HCT116 (cell line): Measurements from ENCODE around the gene USP48.

ENCODE experiments used
- EZH2 ChIP-seq: fragments of 200-600 bp; sonication (generic); IDR thresholded peaks from 2 replicates; pipeline ENCODE4 v1.6.1; 2017; ENCODE audit warnings: antibody characterized with exemption, mixed run types
- EZH2phosphoT487 ChIP-seq: fragments of 200-600 bp; IDR thresholded peaks from 2 replicates; pipeline ENCODE4 v1.6.1; 2018; ENCODE audit warnings: antibody characterized with exemption, borderline replicate concordance
- POLR2A ChIP-seq: IDR thresholded peaks from 2 replicates; pipeline ENCODE4 v1.7.0; 2011; ENCODE audit warnings: borderline replicate concordance; ENCODE audit not compliant: insufficient read depth, insufficient read length; ENCODE audit errors: extremely low read depth
- POLR2AphosphoS5 ChIP-seq: IDR thresholded peaks from 2 replicates; pipeline ENCODE4 v1.6.1; 2011; ENCODE audit warnings: mild to moderate bottlenecking, low read depth, low read length, moderate library complexity
- SIN3A ChIP-seq: IDR thresholded peaks from 2 replicates; pipeline ENCODE4 v1.6.1; 2012; ENCODE audit warnings: low read depth
- TF ChIP-seq, protein P1 (sequence below), 3 experiments: fragments of 200-600 bp in 1 of 3; sonication (generic) in 1 of 3; IDR thresholded peaks in 2 of 3; conservative IDR thresholded peaks in 1 of 3; 2 replicates each; pipeline ENCODE4 v1.5.1; 2012 to 2017; ENCODE audit warnings: low read depth in 2 of 3, low read length in 2 of 3, antibody characterized with exemption in 1 of 3, borderline replicate concordance in 1 of 3, control low read depth in 1 of 3, mild to moderate bottlenecking in 1 of 3, mixed read lengths in 1 of 3, mixed run types in 1 of 3, moderate library complexity in 1 of 3; ENCODE audit not compliant: insufficient read depth in 1 of 3

GRCh38 chr1:21762022-21762404 is 20.9 kb downstream of the USP48 start:
- TF ChIP-seq, protein P1, sequence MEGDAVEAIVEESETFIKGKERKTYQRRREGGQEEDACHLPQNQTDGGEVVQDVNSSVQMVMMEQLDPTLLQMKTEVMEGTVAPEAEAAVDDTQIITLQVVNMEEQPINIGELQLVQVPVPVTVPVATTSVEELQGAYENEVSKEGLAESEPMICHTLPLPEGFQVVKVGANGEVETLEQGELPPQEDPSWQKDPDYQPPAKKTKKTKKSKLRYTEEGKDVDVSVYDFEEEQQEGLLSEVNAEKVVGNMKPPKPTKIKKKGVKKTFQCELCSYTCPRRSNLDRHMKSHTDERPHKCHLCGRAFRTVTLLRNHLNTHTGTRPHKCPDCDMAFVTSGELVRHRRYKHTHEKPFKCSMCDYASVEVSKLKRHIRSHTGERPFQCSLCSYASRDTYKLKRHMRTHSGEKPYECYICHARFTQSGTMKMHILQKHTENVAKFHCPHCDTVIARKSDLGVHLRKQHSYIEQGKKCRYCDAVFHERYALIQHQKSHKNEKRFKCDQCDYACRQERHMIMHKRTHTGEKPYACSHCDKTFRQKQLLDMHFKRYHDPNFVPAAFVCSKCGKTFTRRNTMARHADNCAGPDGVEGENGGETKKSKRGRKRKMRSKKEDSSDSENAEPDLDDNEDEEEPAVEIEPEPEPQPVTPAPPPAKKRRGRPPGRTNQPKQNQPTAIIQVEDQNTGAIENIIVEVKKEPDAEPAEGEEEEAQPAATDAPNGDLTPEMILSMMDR (IDR thresholded peaks at IDR 0.05 in 2 of 3, conservative IDR thresholded peaks at IDR 0.05 in 1 of 3; ENCODE audit: borderline replicate concordance in 1 of 3, insufficient read depth in 1 of 3, low read depth in 2 of 3, low read length in 2 of 3), result no peak
- TF ChIP-seq EZH2 (no peak), POLR2A (no peak), SIN3A (no peak), POLR2AphosphoS5 (no peak), EZH2phosphoT487 (no peak)
